GM10266 (cell line): ENCODE data around the gene CHMP2B.

Experiments used
- DNase-seq: peaks from one replicate; pipeline ENCODE4 v3.0.0; 2012; ENCODE audit errors: extremely low spot score
- TF ChIP-seq, protein P1 (sequence below): IDR thresholded peaks from 2 replicates; pipeline ENCODE4 v1.5.1; 2012; ENCODE audit warnings: mild to moderate bottlenecking, low read depth; ENCODE audit not compliant: control insufficient read depth, insufficient read depth; ENCODE audit errors: missing control alignments

The CHMP2B gene

DNA sequence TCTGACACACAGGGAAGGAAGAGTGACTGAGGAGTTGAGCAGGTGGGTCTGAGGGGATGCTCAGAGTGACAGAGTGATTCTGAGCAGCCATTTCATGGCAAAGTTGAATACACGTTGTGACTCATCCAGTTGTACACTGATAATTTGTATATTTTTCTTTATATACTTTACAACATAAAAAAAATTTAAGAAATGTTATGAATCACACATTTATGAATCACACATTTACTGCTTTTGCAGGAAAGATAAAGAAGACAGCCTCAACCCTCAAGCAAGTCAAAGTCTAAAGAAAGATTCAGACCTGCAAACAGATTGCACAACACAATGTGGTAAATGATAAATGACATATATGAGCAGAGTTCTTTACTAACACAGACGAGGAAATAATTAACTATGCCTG lies 21.0 kb upstream of the CHMP2B start:
- TF ChIP-seq, protein P1, sequence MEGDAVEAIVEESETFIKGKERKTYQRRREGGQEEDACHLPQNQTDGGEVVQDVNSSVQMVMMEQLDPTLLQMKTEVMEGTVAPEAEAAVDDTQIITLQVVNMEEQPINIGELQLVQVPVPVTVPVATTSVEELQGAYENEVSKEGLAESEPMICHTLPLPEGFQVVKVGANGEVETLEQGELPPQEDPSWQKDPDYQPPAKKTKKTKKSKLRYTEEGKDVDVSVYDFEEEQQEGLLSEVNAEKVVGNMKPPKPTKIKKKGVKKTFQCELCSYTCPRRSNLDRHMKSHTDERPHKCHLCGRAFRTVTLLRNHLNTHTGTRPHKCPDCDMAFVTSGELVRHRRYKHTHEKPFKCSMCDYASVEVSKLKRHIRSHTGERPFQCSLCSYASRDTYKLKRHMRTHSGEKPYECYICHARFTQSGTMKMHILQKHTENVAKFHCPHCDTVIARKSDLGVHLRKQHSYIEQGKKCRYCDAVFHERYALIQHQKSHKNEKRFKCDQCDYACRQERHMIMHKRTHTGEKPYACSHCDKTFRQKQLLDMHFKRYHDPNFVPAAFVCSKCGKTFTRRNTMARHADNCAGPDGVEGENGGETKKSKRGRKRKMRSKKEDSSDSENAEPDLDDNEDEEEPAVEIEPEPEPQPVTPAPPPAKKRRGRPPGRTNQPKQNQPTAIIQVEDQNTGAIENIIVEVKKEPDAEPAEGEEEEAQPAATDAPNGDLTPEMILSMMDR, result no peak
- DNase-seq, result no peak

DNA sequence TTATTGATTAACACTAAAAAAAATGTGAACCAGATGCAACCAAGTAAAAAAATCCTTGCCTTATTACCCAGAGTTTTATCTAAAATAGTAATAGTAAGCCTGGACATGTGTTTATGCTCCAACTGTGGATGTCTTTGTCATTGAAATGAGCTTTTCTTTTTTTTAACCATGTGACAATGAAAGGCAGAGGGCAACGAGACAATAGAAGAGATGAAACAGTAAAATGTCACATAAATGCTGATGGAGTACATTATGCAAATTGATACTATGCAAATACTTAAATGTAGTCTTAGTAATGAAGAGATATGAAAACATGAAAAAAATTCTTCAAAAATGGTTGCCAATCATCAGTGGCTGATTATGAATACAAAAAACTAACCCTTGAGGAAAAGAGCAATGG lies 20.5 kb upstream of the CHMP2B start:
- DNase-seq, result no peak
- TF ChIP-seq, protein P1, result no peak

DNA sequence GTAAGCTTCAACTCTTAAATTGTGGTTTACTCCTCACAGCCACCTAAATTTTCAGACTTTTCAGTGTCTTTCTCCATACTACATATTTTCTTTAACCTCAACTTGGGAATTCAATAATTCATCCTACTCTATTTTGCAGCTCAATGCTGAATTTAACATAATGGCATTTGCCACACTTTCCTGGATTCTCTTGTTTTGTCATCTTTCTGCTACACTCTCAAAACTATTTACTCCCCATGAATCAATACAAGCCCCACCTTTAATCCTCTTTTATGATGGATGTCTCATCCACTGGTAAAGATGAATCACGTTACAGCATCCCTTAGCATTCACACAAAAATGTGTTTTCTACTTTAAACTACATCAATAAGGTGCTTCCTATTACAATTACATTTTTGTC lies 19.6 kb upstream of the CHMP2B start:
- DNase-seq, result no peak
- TF ChIP-seq, protein P1, result no peak

DNA sequence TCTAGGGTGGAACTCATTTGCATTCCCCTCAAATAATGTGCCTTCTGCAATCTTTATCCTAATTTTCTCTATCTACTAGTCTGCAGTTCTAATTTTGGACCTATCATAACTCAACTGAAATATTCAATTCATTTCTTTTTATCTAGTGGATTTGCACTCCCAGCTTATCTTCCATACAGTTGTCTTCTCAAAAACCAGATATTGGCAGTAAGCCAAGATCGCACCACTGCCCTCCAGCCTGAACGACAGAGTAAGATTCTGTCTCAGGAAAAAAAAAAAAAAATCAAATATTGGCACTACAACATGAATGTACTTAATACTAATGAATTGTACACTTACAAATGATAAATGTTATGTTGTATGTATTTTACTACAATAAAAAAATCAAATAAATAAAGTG lies 18.0 kb upstream of the CHMP2B start:
- TF ChIP-seq, protein P1, result no peak

DNA sequence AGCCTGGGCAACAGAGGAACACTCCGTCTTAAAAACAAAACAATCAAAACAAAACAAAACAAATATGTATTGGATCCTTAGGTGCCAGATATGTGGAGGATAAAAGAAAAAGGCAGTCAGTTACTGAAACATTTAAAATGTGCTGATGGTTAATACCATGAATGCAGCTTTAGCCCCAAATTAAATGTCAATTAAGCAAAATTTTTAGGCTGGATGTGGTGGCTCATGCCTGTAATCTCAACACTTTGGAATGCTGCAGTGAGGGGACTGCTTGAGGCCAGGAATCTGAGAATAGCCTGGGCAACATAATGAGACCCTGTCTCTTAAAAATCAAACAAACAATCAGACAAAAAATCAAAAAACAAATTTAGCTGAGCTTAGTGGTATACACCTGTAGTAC lies 8.5 kb upstream of the CHMP2B start:
- DNase-seq, result no peak
- TF ChIP-seq, protein P1, result no peak

More for the DNA sequence above, 18.0 kb upstream of the CHMP2B start:
- DNase-seq, result no peak

DNA sequence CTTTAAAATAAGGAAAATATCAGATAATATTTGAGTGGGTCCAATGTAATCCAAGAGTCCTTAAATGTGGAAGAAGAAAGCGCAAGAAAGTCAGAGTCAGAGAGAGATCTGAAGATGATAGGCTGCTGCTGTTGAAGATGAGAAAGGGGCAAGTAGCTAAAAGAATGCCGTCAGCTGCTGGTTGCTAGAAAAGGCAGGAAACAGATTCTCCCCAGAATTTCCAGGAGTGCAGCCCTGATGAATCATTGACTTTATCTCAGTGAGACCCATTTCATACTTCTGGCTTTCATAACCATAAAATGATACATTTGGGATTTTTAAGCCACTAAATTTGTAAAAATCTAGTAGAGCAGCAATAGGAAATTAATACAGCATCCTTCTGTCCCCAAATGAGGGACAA lies 7.5 kb upstream of the CHMP2B start:
- TF ChIP-seq, protein P1, result no peak
- no peak for DNase-seq

DNA sequence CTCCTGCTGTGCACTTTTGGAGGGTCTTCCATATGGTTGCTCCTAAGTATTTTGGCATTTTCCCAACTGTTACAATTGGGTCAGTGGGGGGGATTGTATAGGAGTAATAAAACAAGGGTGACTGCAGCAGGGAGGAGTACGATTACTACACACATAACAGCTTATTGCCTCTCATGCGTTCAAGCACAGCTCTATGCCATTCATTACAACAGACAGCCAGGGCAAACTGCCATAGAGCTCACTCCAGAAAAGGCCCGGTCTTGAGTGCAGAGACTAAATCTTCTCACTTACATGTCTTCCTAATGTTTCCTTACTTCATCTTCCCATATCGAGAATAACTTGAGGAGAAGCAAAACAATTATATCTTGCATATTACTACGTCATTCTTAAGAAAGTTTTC lies 1.4 kb upstream of the CHMP2B start:
- no peak for DNase-seq
- TF ChIP-seq, protein P1, result no peak
